GM21737 (cell line): ENCODE measurements around the gene BCL6B.
"Not testable (repeated sequence)": the region's sequence is repeated elsewhere in the genome, so short reads cannot be mapped to it uniquely, and the experiment has no call there.

Source experiments
- ATAC-seq: cut with Tn5 transposase; IDR thresholded peaks from one replicate; pipeline ENCODE4 v1.9.1; 2021; ENCODE audit warnings: mild to moderate bottlenecking, moderate library complexity; ENCODE audit not compliant: unreplicated experiment

The BCL6B gene

DNA sequence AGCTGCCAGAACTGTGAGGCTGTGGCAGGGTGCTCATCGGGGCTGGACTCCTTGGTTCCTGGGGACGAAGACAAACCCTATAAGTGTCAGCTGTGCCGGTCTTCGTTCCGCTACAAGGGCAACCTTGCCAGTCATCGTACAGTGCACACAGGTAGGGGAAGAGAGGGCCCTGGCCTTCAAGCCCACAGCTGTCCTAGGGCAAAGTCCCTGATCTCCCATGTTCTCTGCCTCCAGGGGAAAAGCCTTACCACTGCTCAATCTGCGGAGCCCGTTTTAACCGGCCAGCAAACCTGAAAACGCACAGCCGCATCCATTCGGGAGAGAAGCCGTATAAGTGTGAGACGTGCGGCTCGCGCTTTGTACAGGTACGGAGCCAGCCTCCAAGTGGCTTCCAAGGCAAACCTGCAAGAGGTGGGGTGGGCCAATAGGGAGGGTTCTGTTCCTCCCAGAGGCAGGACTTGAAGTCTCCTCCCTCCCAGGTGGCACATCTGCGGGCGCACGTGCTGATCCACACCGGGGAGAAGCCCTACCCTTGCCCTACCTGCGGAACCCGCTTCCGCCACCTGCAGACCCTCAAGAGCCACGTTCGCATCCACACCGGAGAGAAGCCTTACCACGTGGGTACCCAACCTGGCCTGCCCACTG, 3.7 kb downstream of the BCL6B start:
- no peak for ATAC-seq

DNA sequence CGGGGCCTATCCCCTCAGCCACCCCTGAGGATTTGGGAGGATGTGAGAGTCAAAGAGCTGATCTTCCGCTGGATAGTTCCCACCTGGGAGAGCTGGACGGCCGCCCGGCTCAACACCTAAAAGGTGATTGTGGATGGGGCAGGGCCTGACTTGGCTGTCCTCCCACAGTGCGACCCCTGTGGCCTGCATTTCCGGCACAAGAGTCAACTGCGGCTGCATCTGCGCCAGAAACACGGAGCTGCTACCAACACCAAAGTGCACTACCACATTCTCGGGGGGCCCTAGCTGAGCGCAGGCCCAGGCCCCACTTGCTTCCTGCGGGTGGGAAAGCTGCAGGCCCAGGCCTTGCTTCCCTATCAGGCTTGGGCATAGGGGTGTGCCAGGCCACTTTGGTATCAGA, 4.5 kb downstream of the BCL6B start:
- ATAC-seq = no peak

DNA sequence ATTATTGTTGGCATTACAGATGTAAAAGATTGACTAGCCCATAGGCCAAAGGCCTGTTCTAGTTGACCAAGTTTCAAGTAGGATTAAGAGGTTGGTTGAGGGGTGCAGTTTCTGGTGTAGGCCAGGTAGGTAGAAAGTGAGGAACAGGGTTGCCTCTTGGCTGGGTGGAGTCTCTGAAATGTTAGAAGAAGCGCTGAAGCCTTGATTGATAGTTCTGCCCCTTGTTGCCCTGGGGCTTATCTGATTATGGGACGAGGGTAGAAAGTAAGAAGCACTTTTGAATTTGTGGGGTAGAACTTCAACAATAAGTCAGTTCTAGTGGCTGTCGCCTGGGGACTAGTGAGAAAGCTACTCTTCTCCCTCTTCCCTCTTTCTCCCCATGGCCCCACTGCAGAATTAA, 6.2 kb downstream of the BCL6B start:
- ATAC-seq = no peak

DNA sequence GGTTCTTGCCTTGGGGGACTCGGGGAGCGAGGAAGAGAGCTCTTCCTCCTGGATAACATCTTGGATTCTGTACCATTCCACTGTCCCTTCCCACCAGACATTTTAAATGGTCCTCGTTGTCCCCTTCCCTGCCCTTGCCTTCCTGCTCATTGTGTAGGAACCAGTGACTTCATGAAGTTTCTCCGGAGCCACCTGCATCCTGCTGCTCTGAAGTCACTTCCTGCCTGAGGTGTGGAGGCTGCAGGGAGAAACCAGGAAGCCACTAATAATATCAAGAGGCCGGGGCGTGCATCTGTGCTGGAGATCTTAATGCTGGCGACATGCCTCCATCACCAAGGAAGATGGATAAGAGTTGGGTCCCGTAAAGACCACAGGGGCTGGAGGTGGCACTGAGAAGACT, 6.8 kb downstream of the BCL6B start:
- ATAC-seq = no peak

DNA sequence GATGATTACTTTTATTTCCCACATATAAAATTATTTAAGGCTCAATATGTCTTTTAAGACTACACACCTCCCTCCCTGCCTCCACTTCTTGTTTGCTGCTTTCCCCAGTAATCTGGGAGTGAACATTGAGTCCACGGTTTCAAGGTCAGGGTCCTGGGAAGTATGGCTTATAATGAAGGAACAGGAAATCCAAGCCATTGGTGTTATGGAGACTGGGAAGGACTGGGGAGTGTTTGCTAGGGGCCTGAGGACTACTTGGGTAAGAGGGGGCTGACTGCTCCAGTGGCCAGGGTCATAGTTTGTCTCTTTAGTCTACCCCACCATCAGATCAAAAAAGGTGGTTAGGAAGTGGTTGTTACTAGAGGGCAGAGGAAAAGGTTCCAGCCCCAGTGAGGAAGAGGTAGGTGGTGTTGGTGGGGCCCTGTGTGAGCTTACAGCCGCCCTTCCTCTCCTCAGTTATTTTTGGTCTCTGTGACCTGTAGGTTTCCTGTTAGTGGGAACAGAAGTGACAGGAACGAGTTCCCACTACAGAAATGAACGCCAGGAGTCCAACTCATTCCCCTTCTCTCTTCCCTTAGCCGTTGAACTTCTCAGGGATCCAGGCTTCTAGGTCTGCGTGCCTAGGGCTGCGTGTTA, 12.2 kb downstream of the BCL6B start:
- ATAC-seq = no peak

DNA sequence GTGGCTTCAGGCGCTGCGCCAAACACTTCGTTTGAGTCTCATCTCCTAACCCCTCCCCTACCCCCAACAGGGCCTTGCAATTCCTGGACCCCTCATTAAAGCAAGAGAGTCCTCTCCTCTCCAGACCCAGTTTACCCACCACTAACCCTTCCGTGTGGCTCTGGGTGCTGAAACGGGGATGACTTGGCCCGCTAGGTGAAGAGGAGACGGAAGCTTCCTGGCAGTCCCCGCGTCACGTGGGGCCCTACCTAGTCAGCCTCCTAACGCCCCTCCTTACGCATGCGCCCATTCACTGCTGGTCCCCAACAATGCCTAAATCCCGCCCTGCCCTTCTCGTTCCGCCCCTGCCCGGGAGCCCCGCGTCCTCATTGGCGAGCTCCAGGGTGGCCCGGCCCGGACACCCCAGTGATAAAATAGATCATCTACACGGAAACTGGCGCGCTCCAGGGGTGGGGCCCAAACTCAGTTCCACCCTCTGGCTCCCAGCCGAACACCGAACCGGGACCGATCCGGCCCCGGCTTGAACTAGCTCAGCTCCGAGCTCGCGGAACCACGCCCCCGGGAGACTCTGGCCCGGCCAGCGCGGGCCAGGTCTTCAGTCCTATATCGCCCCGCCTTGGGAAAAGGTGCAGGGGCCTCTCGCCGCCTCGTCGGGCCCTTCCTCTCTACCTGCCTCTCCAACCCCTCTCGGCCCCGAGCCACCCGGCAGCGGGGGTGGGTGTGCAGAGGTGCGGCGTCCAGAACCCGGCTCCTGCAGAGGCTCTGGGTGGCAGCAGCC, 12.9 kb downstream of the BCL6B start, which contains the start of gene SLC16A13:
Gene SLC16A13, plus strand, starts transcription at position 425 of the 778 bp plus-strand sequence. CDS start 368 bp downstream, outside the sequence.
- ATAC-seq = peak; percentile 90

DNA sequence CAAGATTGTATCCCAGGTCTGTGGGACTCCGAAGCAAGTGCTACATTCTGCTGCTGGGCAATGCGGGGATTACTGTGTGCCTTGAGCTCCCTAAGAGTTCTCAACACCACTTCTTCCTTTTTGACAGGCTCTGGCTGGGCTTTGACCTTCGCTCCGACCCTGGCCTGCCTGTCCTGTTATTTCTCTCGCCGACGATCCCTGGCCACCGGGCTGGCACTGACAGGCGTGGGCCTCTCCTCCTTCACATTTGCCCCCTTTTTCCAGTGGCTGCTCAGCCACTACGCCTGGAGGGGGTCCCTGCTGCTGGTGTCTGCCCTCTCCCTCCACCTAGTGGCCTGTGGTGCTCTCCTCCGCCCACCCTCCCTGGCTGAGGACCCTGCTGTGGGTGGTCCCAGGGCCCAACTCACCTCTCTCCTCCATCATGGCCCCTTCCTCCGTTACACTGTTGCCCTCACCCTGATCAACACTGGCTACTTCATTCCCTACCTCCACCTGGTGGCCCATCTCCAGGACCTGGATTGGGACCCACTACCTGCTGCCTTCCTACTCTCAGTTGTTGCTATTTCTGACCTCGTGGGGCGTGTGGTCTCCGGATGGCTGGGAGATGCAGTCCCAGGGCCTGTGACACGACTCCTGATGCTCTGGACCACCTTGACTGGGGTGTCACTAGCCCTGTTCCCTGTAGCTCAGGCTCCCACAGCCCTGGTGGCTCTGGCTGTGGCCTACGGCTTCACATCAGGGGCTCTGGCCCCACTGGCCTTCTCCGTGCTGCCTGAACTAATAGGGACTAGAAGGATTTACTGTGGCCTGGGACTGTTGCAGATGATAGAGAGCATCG, 15.4 kb downstream of the BCL6B start:
- ATAC-seq = no peak

DNA sequence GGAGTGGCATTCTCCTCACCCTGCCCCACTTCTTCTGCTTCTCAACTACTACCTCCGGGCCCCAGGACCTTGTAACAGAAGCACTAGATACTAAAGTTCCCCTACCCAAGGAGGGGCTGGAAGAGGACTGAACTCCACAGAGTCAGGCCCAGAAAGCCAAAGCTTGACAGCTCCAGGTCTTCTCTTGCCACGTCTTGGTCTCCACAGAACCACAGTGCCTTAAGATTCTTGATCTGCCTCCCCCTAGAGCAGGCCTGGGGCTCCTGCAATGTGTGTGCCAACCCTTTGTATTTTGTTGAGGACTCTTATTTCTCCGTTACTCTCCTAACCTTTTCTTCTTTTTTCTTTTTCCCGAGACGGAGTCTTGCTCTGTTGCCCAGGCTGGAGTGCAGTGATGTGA, 17.0 kb downstream of the BCL6B start:
- ATAC-seq = no peak

DNA sequence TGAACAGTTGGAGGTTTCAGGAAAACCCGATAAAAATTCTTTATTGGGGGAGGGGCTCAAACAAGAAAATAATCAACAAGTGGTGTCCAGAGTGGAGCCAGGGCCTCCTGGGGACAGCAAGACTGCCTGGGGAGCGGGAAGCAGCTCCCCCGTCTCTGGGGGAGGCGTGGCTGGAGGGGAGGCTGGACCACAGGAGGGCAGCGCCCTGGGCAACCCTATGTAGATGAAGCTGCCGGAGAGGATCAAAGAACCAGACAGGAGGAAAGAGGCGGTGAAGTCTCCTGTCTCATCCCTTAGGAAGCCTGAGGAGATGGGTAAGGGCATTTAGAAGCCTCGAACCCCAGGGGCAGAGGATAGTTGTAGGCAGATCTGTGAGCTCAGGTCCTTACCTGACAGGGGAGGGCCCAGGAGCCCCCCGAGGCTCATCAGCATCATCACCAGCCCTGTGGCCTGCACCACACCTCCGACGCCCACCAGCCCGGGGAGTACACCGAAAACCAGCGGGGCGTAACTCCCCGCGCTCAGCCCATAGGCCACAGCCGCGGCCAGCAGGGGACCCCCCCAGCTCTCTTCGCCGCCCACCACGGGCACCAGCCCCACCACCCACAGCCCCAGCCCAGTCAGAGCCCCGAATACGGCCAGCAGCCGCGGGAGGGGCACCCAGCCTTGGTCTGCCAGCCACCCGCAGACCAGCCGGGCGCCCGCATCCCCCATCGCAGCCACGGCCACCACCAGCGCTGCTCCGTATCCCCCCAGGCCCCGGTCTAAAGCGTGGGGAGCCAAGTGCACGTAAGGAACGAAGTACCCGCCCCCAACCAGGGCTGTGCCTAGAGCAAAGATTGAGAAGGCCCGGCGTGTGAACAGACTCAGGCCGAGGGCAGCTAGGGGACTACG, 19.0 kb downstream of the BCL6B start:
- no peak for ATAC-seq

DNA sequence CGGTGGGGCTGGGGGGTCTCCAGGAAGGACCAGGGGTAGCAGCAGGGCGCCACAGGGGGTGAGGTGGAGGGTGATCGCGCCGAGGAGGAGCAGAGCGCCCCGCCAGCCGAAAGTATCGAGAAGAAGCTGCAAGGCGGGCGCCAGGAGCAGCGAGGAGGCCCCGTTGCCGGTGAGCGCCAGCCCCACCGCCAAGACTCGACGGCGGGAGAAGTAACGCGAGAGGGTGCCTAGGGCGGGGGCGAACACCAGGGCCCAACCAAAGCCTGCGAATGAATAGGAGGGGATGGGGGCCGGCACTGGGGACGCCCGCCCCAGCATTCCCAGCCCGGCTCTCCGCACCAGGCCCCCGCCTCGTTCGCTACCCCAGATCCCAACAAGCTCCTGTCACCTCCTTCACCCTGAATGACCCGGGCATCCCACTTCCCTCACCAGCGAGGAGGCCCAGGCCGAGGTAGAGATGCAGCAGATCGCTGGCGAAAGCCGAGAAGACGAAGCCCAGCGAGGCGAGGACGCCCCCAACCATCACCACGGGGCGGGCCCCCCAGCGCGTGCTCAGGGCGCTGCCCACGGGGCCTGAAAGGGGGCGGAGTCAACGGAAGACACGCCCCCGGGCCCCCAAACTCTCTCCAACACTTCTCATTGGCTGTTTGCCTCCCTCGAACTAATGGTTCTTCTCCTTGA, 19.8 kb downstream of the BCL6B start:
- no peak for ATAC-seq

DNA sequence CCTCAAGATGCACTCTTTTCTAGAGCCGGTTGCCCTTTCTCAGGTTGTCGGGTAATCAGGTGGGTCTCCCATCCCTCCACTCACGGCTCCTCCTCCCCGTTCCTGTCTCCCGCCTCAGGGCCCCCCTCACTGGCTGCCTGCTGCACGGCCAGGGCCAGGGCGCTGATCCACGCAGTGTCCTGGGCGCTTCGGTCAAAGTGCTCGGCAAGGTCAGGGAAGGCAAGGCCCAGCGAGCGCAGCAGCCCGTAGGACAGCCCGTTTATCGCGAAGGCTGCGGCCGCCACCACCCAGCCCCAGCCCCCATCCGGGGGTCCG, 20.3 kb downstream of the BCL6B start:
- ATAC-seq = no peak

DNA sequence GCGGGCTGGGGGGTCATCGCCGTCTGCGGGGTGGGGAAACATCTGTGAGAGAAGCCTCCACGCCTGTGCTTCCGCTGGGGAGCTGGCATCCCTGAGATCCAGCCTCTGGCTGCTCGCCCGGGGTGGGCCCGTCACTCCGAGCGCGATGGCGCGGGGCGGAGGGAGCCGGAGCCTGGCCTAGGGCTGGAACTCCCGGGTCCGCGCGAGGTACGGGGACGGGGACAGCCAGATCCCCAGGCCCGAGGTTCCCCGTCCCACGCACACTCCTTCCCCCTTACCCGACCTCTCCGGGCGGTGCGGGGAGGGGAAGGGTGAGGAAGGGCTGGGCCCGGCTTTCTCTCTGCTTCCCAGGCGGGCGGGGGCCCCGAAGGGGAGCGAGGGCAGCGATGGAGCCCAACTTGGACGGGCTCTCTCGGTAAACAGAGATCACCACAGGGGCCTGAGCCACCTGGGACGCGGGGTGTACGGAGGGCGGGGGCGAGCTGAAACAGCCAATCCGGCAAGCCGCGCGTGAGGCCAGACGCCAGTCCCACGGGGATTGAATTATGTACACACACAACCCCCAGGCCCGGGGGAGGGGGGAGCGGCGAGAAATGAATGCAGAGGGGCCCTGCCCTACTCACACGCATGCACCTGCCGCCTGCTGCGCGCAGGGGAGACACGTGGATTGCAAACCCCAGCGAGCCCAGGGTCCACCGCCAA, 20.8 kb downstream of the BCL6B start, which contains the start of gene SLC16A11:
Gene SLC16A11, minus strand, starts transcription at position 596 of the 702 bp plus-strand sequence. Its CDS starts 579 bp downstream, at position 17.
- ATAC-seq = no peak

DNA sequence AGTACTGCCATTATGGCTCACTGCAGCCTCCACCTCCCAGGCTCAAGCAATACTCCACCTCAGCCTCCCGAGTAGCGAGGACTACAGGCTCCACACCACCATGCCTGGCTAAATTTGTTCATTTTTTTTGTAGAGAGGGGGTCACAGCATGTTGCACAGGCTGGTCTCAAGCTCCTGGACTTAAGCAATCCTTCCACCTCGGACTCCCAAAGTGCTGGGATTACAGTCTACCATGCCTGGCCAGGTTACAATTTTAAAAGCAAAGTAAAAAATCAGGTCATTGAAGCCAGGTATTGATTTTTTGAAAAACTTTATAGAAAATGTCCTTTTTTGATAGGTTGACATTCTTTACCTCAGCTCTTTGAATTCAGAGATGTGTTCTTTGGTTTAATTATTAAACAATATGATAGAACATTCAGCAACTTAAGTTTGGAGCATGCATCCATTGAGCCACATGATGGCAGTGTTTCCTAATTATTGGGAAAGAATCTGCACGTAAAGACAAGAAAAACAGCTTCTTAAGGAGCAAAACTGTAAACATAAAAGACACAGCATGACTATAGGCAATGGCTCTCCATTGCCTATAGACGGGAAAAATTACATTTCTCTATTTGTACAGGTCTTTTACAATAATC, 22.8 kb downstream of the BCL6B start:
- no peak for ATAC-seq

DNA sequence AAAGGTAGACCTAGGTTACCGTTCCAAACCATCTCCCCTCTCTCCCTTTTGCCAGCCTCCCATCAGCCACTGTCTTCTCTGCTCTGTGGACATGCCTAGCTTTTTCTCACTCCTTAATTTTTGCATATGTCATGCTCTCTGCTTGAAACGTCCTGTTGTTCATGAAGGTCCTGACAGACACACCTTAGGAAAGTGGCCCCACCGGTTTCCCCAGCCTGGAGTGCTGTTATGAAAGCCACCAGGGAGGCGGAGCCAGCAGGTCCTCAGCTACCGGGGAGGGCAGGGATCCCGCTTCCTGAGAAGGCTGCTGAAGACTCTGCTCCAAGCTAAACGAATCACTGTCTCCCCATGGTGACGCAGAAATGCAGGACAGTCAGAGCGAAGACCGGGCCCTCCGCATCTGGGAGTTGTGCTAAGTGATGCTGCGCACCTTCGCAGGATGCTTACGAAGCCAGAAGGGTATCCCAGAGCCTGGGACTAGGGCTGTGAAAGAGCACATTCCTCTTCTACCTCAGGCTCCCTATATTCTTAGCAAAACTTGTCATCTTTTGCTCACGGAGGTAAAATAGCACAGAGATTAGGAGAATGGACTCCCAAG, 23.4 kb downstream of the BCL6B start:
- ATAC-seq = no peak

DNA sequence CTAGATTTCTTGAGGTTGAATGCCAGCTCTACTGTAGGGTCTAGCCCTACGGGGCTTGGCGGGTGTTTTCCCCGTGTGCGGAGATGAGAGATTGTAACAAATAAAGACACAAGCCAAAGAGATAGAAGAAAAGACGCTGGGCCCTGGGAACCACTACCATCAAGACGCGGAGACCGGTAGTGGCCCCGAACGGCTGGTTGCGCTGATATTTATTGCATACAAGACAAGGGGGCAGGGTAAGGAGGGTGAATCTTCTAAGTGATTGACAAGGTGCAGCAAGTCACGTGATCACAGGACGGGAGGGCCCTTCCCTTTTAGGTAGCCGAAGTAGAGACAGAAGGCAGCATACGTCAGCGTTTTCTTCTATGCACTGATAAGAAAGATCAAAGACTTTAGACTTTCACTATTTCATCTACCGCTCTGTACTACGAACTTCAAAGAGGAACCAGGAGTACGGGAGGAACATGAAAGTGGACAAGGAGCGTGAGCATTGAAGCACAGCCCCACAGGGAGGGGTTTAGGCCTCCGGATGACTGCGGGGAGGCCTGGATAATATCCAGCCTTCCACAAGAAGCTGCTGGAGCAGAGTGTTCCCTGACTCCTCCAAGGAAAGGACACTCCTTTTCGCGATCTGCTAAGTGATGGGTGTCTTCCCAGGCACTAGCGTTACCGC, 24.0 kb downstream of the BCL6B start:
- not testable (repeated sequence) for ATAC-seq

DNA sequence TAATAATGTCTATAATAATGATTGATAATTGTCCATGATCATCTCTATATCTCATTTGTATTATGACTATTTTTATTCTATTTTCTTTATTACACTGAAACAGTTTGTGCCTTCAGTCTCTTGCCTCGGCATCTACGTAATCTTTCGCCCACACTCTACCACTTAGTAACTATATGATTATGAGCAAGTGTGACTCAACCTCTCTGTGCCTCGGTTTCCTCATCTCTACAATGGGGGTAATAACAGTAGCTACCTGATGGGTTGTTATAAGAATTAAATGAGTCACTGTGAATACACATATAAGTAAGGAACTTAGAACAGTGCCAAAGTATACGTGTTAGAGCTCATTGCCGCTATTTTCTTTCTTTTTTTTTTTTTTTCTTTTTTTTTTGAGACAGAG, 24.7 kb downstream of the BCL6B start:
- ATAC-seq = no peak

DNA sequence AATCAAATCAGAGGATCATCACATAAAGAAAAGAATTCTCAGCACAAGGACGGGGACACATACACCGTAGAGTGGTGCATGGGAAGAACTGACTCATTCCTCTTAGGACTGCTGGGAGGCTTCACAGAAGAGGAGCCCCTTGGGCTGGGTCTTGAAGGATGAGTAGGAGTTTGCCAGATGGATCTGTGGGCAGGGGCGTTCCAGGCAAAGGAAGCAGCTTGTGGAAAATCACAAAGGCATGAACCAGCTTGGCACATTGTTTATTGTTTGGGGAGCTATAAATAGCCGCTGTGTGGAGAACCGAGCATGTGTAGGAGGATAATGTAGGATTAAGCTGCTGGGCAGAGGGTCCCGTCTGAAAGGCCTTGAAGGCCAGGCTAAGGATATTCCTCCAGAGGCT, 26.1 kb downstream of the BCL6B start:
- no peak for ATAC-seq

DNA sequence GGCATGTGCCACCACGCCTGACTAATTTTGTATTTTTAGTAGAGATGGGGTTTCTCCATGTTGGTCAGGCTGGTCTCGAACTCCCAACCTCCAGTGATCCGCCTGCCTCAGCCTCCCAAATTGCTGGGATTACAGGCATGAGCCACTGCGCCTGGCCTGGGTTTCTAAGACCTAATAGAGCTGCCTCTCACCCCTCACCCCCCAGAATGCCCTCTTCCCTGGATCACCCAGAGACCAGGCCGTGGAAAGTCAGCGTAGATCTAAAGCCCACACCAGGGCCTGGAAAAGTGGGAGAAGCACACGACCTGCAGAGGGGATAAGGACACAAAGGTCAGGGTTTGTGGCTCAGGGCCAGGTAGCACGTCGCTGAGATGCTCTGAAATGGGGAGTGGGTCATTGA, 27.7 kb downstream of the BCL6B start:
- not testable (repeated sequence) for ATAC-seq
